Measurements from ENCODE around the gene GPR32. TPM values are rescaled to one million over a fixed set of nuclear protein-coding genes. Genes with fewer than 3 reads are reported as not detected.
"Not testable (repeated sequence)": the region's sequence is repeated elsewhere in the genome, so short reads cannot be mapped to it uniquely, and the experiment has no call there.

The GPR32 gene
- total RNA-seq (2022) (not detected in 2 replicates), Bru-seq, nascent RNA (not detected), BruChase-seq, experiment 1, labeled RNA remaining after a 6-hour chase (not detected), BruChase-seq, experiment 2, labeled RNA remaining after a 2-hour chase (not detected)
- long read RNA-seq: 0 reads

GRCh38 chr19:50770164-50770563 lies at the start of gene GPR32:
Gene GPR32, plus strand, starts transcription at chr19:50770464. Its CDS starts 137 bp downstream, at chr19:50770601.
- H3K36me3 Mint-ChIP-seq (ENCODE audit: insufficient read depth, unreplicated experiment); H3K9me3 Mint-ChIP-seq (ENCODE audit: unreplicated experiment); DNase-seq (ENCODE audit: unreplicated experiment); H3K4me3 Mint-ChIP-seq (ENCODE audit: unreplicated experiment); BruUV-seq (replicated peaks); H3K27me3 Mint-ChIP-seq (ENCODE audit: insufficient read depth, unreplicated experiment); H3K27ac Mint-ChIP-seq (ENCODE audit: low read depth, unreplicated experiment); intact Hi-C loops (cut with micrococcal nuclease); H3K4me1 Mint-ChIP-seq (ENCODE audit: insufficient read depth, unreplicated experiment); POLR2A ChIA-PET: not testable (repeated sequence)
- CTCF ChIA-PET: interaction anchor here (0.7 kb wide), 1 partner anchor 100 kb away, joined by 3 read pairs; no protein-coding TSS in a partner anchor

GRCh38 chr19:50720921-50721381 lies 49.3 kb upstream of the GPR32 start:
- Mint-ChIP-seq H3K4me1 (ENCODE audit: insufficient read depth, unreplicated experiment) (peaks cover 7% of the 10 kb centered on the region), H3K27ac (ENCODE audit: low read depth, unreplicated experiment) (no peak overlapping the region), H3K36me3 (ENCODE audit: insufficient read depth, unreplicated experiment) (no peaks in the 10 kb centered on the region), H3K27me3 (ENCODE audit: insufficient read depth, unreplicated experiment) (peaks cover 11% of the 10 kb centered on the region), H3K9me3 (ENCODE audit: unreplicated experiment) (no peaks in the 10 kb centered on the region), H3K4me3 (ENCODE audit: unreplicated experiment) (no peak overlapping the region)
- no peak for TF ChIP-seq CTCF (IDR thresholded peaks at IDR 0.05; ENCODE audit: unreplicated experiment)
- CTCF ChIA-PET: interaction anchor here (0.6 to 0.9 kb wide), 3 partner anchors 15 to 63 kb away, joined by 3 to 4 read pairs (median 3); no protein-coding TSS in a partner anchor
- intact Hi-C loops (cut with micrococcal nuclease): no loop called here
- no TSS peak for BruUV-seq (replicated peaks)
- POLR2A ChIA-PET: no interaction called here
- no peak for DNase-seq (ENCODE audit: unreplicated experiment)

- TF ChIP-seq CTCF (IDR thresholded peaks at IDR 0.05; ENCODE audit: unreplicated experiment): no peak
- Mint-ChIP-seq H3K4me1 (ENCODE audit: insufficient read depth, unreplicated experiment) (peaks cover 7% of the 10 kb centered on the region), H3K36me3 (ENCODE audit: insufficient read depth, unreplicated experiment) (no peaks in the 10 kb centered on the region), H3K27me3 (ENCODE audit: insufficient read depth, unreplicated experiment) (peaks cover 11% of the 10 kb centered on the region), H3K9me3 (ENCODE audit: unreplicated experiment) (no peaks in the 10 kb centered on the region), H3K4me3 (ENCODE audit: unreplicated experiment) (no peak overlapping the region), H3K27ac (ENCODE audit: low read depth, unreplicated experiment) (no peak overlapping the region)
- ChIA-PET POLR2A (no interaction called here), CTCF (interaction anchor here (0.6 to 0.8 kb wide), 2 partner anchors 16 to 180 kb away, joined by 3 read pairs; no protein-coding TSS in a partner anchor)
- peak; percentile 12 for DNase-seq (ENCODE audit: unreplicated experiment)
- no TSS peak for BruUV-seq (replicated peaks)
- intact Hi-C loops (cut with micrococcal nuclease): no loop called here
These were observed 48.7 kb upstream of the GPR32 start for GRCh38 chr19:50721441-50722137.

GRCh38 chr19:50722201-50723013 lies 47.9 kb upstream of the GPR32 start:
- Mint-ChIP-seq H3K4me1 (ENCODE audit: insufficient read depth, unreplicated experiment) (peaks cover 7% of the 10 kb centered on the region), H3K27me3 (ENCODE audit: insufficient read depth, unreplicated experiment) (peaks cover 3% of the 10 kb centered on the region), H3K27ac (ENCODE audit: low read depth, unreplicated experiment) (no peak overlapping the region), H3K4me3 (ENCODE audit: unreplicated experiment) (peak overlapping the region; percentile 35), H3K36me3 (ENCODE audit: insufficient read depth, unreplicated experiment) (no peaks in the 10 kb centered on the region), H3K9me3 (ENCODE audit: unreplicated experiment) (no peaks in the 10 kb centered on the region)
- no peak for DNase-seq (ENCODE audit: unreplicated experiment)
- ChIA-PET POLR2A (no interaction called here), CTCF (interaction anchor here (0.5 to 0.6 kb wide), 2 partner anchors 18 to 179 kb away, joined by 3 read pairs; no protein-coding TSS in a partner anchor)
- intact Hi-C loops (cut with micrococcal nuclease): no loop called here
- no TSS peak for BruUV-seq (replicated peaks)
- TF ChIP-seq CTCF (IDR thresholded peaks at IDR 0.05; ENCODE audit: unreplicated experiment): no peak
